MM.1S (cell line): ENCODE data around the gene GSTA5.

ENCODE experiments used
- EZH2 ChIP-seq: fragments of 300-600 bp; sonication (generic); optimal IDR thresholded peaks from 2 replicates; pipeline ENCODE3; 2017; ENCODE audit warnings: low read depth, mild to moderate bottlenecking, antibody characterized with exemption, low read length, mixed read lengths
- TF ChIP-seq, protein P1 (sequence below): fragments of 300-600 bp; sonication (generic); IDR thresholded peaks from 2 replicates; pipeline ENCODE4 v1.5.1; 2016; ENCODE audit warnings: antibody characterized with exemption, low read length, mixed read lengths

DNA sequence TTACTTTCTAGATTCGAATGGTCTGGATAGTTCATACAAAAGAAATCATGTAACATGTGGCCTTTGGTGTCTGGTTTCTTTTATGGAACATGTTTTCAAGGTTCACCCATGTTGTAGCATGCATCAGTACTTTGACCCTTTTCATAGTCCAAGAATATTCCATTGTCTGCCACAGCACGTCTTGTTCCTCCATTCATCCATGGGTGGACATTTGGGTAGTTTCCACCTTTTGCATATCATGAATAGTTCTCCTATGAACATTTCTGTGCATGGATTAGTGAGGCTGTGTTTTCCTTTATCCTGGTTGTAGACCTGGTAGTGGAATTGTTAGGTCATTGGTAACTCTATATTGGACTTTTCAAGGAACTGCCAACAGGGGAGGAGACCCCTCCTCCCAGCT lies 37.2 kb upstream of the GSTA5 start:
- TF ChIP-seq, protein P1, sequence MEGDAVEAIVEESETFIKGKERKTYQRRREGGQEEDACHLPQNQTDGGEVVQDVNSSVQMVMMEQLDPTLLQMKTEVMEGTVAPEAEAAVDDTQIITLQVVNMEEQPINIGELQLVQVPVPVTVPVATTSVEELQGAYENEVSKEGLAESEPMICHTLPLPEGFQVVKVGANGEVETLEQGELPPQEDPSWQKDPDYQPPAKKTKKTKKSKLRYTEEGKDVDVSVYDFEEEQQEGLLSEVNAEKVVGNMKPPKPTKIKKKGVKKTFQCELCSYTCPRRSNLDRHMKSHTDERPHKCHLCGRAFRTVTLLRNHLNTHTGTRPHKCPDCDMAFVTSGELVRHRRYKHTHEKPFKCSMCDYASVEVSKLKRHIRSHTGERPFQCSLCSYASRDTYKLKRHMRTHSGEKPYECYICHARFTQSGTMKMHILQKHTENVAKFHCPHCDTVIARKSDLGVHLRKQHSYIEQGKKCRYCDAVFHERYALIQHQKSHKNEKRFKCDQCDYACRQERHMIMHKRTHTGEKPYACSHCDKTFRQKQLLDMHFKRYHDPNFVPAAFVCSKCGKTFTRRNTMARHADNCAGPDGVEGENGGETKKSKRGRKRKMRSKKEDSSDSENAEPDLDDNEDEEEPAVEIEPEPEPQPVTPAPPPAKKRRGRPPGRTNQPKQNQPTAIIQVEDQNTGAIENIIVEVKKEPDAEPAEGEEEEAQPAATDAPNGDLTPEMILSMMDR, result no peak
- TF ChIP-seq EZH2, result no peak
